Kidney (tissue), 14 donors: ENCODE results near the gene TMEM9. TPM values are rescaled to one million over a fixed set of nuclear protein-coding genes. Genes with fewer than 3 reads are reported as not detected.

Source experiments
- DNase-seq, 5 donors: peaks; one replicate each; pipeline ENCODE4 v3.0.0-alpha.2; 2013 to 2020
- FAIRE-seq: peaks from 2 replicates; lab custom pipeline; 2012; peaks lifted over from hg19 to GRCh38; lab: Jason Lieb, UNC
- H3K27ac ChIP-seq, 2 donors: one replicate each; pipeline ENCODE4 v1.7.0; 2013; ENCODE audit warnings: low read depth in 2 of 2, low read length in 2 of 2, inconsistent platforms in 1 of 2
- H3K27me3 ChIP-seq: one replicate; pipeline ENCODE4 v1.7.1; 2013; ENCODE audit warnings: low read length, inconsistent platforms; ENCODE audit not compliant: control insufficient read depth, insufficient read depth
- H3K36me3 ChIP-seq, 3 donors: one replicate each; pipeline versions ENCODE4 v1.7.0 to v1.7.1; 2013; ENCODE audit warnings: low read length in 3 of 3, control low read depth in 1 of 3, inconsistent platforms in 1 of 3; ENCODE audit not compliant: insufficient read depth in 3 of 3, control insufficient read depth in 2 of 3
- H3K4me1 ChIP-seq, 3 donors: one replicate each; pipeline versions ENCODE4 v1.7.0 to v1.7.1; 2013; ENCODE audit warnings: low read length in 3 of 3, inconsistent platforms in 1 of 3, low read depth in 1 of 3; ENCODE audit not compliant: control insufficient read depth in 2 of 3, insufficient read depth in 2 of 3
- H3K4me3 ChIP-seq, 3 donors: one replicate each; pipeline versions ENCODE4 v1.7.0 to v1.8.1; 2013; ENCODE audit warnings: low read length in 3 of 3, control low read depth in 1 of 3, inconsistent platforms in 1 of 3
- H3K9ac ChIP-seq, 3 donors: one replicate each; pipeline versions ENCODE4 v1.7.0 to v1.7.1; 2013; ENCODE audit warnings: low read length in 3 of 3, control low read depth in 1 of 3, inconsistent platforms in 1 of 3
- H3K9me3 ChIP-seq, 3 donors: one replicate each; pipeline versions ENCODE4 v1.7.0 to v1.7.1; 2013; ENCODE audit warnings: low read length in 3 of 3, control low read depth in 1 of 3, inconsistent platforms in 1 of 3; ENCODE audit not compliant: control insufficient read depth in 2 of 3, insufficient read depth in 1 of 3
- CTCF ChIP-seq: IDR thresholded peaks from 3 replicates; pipeline ENCODE4 v1.5.1; 2012; ENCODE audit warnings: mild to moderate bottlenecking, moderate library complexity, borderline replicate concordance; ENCODE audit not compliant: insufficient read depth; ENCODE audit errors: extremely low read depth
- intact Hi-C: fragments of 100-400 bp; cut with DNase I; formaldehyde crosslinking; loops from one replicate; pipeline ENCODE4 v1.11.1; 2022
- polyA plus RNA-seq: library from polyadenylated mRNA; stranded (reverse); fragments of 350-450 nt; fragmentation: Illumina TruSeq; extraction: RNeasy Lipid Tissue Mini Kit (QIAGEN cat#74804); gene quantifications from one replicate; pipeline ENCODE4 v1.2.3, GENCODE V29; 2014; ENCODE audit warnings: low read depth, low replicate concordance; ENCODE audit not compliant: insufficient read depth
- total RNA-seq: library from RNA; stranded (reverse); fragmentation: NEBNext Ultra II Directional; extraction: Animal tissue kit (Norgen Biotek cat#: 25700); gene quantifications from one replicate; pipeline ENCODE4 v1.2.1, GENCODE V29; 2021
- donor health status: control.
- donor health status: control.
- donor health status: control.
- donor health status: control.
- donor health status: control.
- donor health status: DM: yes; HTN: yes; CAD: no.
- donor health status: Normal renal cell carcinoma (clear cell type).

The TMEM9 gene
- total and polyA plus RNA-seq, 2 donors from 2014 or later: 81.9 to 166 TPM

- Histone ChIP-seq H3K36me3 (no peaks in the 10 kb centered on the region), H3K27me3 (no peaks in the 10 kb centered on the region), H3K4me1 (peaks cover 0 to 8% (median 8%) of the 10 kb centered on the region in 3 donors), H3K27ac (no peak overlapping the region), H3K9ac (no peak overlapping the region), H3K9me3 (no peaks in the 10 kb centered on the region), H3K4me3 (no peak overlapping the region)
- intact Hi-C loops: no loop called here
- DNase-seq (peak in 4 of 5 donors; percentile 53 to 80 (median 73)), FAIRE-seq (no peak)
- no peak for TF ChIP-seq CTCF
Measured at GRCh38 chr1:201172326-201172725, 18.1 kb upstream of the TMEM9 start.

GRCh38 chr1:201171063-201172036 lies 17.1 kb upstream of the TMEM9 start:
- H3K27me3 ChIP-seq: no peaks in the 10 kb centered on the region
- DNase-seq: peak in 4 of 5 donors; percentile 68 to 85 (median 80)
- peak; percentile 29 for TF ChIP-seq CTCF
- H3K9ac ChIP-seq: peak overlapping the region; percentile 65 to 88 (median 74)
- no peak for FAIRE-seq
- no peaks in the 10 kb centered on the region for H3K9me3 ChIP-seq
- H3K36me3 ChIP-seq: no peaks in the 10 kb centered on the region
- peak overlapping the region; percentile 66 to 82 (median 72) for H3K4me3 ChIP-seq
- H3K27ac ChIP-seq: peak overlapping the region; percentile 90 to 92
- peaks cover 0 to 8% (median 8%) of the 10 kb centered on the region in 3 donors for H3K4me1 ChIP-seq
- intact Hi-C loops: no loop called here

GRCh38 chr1:201170533-201171062 lies 16.3 kb upstream of the TMEM9 start:
- Histone ChIP-seq H3K4me3 (peak overlapping the region; percentile 66 to 82 (median 72)), H3K9me3 (no peaks in the 10 kb centered on the region), H3K27ac (peak overlapping the region; percentile 90 to 92), H3K9ac (peak overlapping the region in 2 of 3 donors; percentile 74 to 88), H3K4me1 (peaks cover 0 to 8% (median 8%) of the 10 kb centered on the region in 3 donors), H3K27me3 (no peaks in the 10 kb centered on the region), H3K36me3 (no peaks in the 10 kb centered on the region)
- DNase-seq: peak; percentile 97 to 99 (median 98)
- intact Hi-C loops: no loop called here
- peak; percentile 4 for TF ChIP-seq CTCF
- no peak for FAIRE-seq
